NCI-H526 (cell line): Measurements from ENCODE around the gene ANO3.
A peak's percentile ranks its signal among the peaks of the same experiment; 100 is the strongest.
"Not testable (repeated sequence)": the region's sequence is repeated elsewhere in the genome, so short reads cannot be mapped to it uniquely, and the experiment has no call there.

ENCODE experiments used
- DNase-seq, 2 experiments: peaks; one replicate each; lab custom pipeline; 2025; lab: John Stamatoyannopoulos, UW

The ANO3 gene

DNA sequence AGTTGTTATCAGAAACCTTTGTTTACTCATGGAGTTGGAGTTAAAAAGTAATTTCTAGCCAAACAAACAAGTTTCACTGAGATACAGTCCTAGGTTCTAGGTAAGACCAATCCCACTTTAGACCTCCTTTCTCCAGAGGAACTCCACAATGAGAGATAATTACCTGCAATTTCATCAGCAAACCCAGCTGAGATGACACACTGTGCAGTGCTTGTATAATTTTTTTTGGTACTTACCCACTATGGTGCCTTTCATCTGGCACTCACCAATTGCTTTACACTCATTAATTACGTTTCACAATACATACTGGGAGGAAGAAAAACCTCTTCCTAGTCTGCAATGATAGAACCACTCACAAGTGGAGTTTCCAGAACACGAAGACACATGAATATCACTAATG lies 242.0 kb downstream of the ANO3 start:
- DNase-seq, result no peak

DNA sequence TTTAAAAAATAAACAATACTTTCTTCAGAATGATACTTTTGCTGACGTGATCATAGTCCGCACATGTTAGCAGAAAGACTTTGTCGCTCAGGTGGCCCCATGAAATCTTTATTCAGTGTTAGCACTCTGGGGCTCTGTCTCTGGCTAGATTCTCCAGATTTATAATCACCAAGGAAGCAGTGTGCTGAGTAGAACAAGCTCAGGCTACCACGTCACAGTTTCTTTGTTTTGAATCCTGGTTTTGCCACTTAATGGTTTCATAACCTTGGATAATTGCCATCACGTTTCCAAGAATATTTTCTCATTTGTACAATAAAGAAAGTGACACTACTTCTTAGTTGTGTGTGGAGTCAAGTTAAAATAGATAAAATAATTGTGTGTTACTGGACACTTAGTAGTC lies 244.0 kb downstream of the ANO3 start:
- no peak for DNase-seq

DNA sequence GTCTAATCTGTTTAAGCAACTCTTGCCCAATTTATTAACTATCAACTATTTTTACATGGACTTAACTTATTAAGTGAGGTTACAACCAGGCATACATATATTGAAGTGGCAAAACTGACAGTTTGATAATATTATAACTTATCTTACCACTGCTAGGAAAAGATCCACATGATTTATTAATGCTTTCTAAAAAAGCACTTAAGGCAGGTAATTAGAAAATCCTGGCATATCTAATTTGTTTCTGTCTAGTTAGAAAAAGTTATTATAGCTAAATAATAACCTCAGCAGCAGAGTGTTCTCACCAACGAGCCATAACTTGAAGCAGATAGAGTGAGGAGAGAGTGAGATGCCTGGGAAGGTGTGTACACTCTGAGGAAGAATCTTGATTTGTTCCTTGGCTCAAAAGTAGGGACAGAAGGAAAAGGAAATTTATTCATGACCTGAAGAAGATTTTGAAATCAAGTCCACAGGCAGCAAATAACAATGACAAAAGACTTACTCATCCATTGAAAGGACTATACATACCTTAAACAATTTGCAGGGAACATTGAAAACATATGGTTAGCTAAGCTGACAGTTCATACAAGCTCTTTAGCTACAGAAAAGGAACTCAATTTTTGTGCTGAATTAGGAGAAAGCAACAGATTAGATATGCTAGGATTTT lies 247.2 kb downstream of the ANO3 start:
- DNase-seq, result no peak

DNA sequence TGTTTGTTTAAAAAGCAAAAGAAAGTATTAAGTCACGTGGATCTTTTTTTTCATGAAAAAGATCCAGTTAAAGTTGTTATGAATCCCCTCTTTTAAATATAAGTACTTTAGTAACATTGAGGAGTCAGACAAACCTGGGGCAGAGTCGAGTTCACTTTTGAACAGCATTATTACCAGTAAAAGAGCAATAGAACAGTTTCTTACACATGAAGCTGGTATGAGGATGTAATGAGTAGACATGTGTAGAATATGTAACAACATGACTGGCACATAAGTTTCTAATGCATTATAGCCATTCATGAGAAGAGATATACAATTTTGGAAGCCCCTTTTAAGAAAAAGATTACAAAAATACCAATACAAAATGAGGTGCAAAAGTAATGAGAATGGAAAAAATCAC lies 247.8 kb downstream of the ANO3 start:
- DNase-seq, result no peak

DNA sequence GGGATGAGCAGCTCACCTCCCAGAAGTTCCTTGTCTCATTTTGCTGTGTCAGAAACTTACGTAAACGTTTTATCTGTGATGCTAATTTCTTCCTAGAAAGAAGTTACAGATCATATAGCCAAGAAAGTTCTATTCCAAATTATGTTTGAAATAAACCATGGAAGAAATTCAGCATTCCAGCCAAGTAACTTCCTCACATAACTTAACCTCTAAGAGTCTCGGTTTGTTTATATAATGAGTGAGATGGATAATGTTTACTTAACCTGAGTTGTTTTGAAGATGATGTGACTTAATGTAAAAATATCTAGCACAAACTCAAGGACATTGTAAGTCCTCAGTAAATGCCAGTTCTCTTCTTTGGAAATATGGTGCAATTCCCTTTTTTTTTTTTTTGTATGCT lies 249.0 kb downstream of the ANO3 start:
- DNase-seq, result no peak

DNA sequence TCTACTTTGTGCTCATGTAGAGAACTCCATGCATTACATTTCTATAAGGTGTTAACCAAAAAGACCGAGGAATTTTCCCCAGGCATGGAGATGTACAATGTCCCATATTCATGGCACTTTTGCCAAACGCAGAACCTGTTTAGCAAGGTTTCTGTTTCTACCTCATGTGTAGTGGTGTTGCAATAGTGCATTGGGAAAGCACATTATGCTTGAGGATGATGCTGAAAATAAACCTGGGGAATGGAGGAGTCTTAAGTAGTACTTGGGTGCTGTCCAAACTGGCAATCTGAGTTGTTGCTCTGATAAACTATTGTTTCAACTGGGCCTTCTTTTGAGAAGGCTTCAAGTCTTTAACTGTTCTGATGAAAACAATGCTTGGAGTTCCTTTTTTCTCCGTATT lies 251.6 kb downstream of the ANO3 start:
- DNase-seq, result peak in 1 of 2 experiments; percentile 33

DNA sequence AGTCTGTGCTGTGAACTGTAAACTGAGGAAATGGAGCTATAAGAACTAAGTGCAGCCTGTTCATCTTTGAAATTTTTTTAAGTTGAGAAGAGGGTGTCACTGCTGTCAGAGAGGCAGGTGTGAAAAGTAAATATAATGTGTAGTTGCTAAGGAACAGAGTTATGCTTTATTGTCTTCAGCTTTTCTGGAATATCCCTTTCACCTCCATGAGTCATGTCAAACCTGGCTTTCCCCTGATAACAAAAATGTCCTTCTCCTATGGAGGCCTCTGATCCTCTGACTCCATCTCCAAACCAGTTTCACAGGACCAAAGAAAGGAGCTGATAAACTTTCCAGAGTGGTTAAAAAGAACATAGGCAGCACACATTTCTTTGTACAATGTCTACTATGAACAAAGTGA lies 252.9 kb downstream of the ANO3 start:
- no peak for DNase-seq

DNA sequence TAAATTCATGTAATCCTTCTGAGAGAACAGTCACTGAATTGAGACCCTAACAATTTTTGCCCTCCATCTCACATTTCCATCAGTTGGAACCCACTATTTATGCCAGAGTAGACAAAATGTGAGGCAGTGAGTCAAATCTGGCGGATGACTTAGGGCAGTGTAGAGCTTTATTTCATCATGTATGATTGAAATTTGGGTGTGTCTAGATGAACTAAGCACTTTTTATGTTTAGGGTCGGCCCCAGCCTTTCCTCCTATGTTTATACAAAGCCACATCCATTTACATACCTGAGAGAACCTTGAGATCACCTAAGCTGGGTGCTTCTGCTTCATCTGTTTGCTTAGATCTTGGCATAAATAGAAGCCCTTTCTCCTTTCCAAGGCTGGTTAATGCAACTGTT lies 255.1 kb downstream of the ANO3 start:
- DNase-seq, result no peak

DNA sequence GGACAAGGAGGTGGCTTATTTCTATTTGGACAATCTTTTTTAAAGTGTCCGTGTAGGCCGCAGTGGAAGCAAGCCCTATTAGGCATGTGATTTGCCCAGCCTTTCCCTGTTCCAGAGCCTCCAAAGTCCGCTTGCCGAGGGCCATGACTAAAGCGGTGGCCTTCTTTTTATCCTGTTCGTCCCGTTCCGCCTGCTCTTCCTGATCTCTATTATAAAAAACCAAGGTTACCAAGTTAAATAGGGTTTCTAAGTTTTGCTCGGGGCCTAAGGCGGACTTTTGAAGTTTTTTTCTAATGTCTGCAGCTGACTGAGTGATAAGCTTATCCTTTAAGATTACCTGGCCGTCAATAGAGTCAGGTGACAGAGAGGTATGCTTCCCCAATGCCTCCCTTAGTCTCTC lies 261.8 kb downstream of the ANO3 start:
- no peak for DNase-seq

DNA sequence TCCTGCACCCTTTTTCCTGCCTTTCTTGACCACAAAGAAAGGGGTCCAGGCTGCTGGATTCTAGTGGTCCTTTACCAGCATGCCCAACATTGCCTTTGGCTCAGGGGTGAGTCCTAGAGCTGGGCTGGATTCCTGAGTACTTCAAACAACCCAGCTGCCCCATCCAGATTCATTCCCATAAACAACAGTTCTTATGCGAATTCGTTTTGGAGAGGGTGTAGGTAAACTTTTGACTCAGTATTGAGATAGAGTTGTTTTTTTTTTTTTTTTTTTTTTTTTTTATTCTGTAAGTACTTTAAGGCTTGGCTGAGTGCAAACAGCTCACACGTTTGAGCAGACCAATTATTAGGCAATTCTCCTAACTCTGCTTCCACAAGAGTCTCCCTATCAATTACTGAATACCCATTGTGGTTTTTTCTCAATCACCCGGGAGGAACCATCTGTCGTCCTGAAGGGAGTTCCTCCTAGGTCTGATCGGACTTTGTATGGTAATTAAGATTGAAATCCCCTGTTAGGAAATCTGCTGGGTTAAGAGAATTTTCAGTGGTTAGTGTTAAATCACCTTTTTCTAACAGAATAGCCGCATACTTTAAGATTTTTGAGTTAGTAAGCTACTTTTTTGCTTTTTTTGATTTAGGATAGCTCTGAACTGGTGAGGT lies 263.4 kb downstream of the ANO3 start:
- DNase-seq, result not testable (repeated sequence)

DNA sequence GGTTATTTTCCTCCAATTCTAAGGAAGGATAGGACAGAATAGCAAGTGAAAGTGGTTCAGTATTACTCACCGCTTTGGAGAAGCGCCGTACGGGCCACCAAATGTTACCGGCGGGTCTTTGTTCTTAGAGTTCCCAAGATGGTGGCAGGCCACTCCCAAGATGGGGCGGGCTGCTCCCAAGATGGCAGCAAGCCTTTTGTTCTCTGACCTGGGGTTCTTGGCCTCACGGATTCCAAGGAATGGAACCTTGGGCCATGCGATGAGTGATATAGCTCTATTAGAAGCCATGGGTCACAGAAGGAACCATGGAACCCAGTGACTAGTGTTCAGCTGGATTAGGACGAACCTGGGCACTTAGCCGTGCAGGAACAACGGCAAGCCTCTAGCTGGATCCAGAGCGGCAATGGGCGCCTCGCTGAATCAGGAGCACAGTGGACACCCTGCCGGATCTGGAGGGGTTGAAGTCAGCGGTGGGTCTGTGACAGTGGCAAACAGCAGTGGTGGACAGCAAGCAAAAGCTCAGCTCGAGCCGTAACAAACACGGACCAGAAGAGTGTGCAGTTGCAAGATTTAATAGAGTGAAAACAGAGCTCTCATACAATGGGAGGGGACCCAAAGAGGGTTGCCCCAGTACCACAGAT lies 265.2 kb downstream of the ANO3 start:
- DNase-seq, result not testable (repeated sequence)

DNA sequence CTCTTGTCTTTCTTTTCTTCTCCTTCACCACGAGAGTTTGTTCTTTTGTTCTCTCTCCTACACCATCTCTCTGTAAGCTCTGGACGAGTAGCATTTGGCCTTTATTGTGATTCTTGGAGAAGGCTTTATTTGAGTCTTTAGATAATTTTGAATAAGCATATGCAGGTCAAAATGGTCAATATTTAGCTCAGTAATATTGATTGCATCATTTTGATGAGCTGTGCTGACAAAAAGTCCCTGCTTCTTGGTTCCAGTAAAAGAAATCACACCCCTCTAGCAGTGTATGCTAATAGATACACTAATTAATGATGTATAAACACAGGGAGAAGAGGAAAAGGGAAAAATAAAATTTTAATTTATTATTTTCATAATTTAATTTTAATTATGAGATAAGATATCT lies 266.0 kb downstream of the ANO3 start:
- DNase-seq, result no peak

DNA sequence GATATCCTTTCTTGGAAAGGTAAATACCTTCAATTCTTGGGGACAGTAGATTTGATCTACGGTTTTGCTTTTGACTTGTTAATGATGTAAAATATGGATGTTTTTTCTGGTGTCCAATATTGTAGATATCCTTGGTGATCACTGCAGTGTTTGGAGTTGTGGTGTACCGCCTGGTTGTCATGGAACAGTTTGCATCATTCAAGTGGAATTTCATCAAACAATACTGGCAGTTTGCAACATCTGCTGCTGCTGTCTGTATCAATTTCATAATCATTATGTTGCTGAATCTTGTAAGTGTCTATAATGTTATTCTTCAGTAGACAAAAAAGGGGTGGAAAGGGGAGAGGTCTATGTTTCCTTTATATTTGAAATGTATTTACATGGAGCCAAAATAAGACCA lies 267.5 kb downstream of the ANO3 start:
- DNase-seq, result no peak

DNA sequence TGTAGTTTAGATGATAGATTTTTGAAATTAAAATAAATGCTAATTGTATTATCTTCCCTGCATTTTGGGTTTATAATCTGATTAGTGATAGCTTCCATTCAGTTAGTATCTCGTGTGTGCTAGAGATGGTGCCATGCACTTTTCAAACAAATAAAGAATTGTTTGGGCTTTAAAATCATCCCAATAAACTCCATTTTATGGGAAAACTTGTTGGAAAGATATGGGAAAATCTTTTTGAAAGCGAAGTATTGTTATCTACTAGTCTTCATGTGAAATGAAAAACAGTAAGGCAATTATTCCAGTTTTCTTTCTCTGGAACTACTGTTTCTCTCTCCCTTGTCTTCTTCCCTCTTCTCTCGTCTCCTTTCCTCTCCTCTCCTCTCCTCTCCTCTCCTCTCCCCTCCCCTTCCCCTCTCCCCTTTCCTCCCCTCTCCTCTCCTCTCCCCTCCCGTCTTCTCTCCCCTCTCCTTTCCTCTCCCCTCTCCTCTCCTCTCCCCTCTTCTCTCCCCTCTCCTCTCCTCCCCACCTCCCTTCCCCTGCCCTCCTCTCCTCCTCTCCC lies 268.0 kb downstream of the ANO3 start:
- no peak for DNase-seq

DNA sequence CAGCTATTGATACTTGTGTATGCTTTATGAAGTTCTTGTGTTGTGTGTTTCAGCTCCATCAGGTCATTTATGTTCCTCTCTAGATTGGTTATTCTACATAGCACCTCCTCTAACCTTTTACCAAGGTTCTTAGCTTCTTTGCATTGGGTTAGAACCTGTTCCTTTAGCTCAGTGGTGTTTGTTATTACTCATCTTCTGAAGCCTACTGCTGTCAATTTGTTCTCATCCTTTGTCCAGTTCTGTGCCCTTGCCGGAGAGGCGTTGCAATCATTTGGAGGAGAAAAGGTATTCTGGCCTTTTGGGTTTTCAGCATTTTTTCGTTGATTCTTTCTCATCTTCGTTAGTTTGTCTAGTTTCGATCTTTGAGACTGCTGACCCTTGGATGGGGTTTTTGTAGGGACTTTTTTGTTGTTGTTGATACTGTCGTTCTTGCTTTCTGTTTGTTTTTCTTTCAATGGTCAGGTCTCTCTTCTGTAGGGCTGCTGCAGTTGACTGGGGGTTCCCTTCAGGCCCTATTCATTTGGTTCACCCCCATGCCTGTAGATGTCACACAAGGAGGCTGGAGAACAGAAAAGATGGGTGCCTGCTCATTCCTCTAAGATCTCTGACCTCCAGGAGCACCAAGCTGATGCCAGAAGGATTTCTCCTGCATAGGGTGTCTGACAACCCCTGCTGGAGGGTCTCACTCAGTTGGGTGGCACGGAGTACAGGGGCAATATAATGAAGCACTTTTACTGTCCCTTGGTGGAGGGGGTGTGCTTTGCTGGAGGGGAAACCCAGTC lies 276.0 kb downstream of the ANO3 start:
- no peak for DNase-seq

DNA sequence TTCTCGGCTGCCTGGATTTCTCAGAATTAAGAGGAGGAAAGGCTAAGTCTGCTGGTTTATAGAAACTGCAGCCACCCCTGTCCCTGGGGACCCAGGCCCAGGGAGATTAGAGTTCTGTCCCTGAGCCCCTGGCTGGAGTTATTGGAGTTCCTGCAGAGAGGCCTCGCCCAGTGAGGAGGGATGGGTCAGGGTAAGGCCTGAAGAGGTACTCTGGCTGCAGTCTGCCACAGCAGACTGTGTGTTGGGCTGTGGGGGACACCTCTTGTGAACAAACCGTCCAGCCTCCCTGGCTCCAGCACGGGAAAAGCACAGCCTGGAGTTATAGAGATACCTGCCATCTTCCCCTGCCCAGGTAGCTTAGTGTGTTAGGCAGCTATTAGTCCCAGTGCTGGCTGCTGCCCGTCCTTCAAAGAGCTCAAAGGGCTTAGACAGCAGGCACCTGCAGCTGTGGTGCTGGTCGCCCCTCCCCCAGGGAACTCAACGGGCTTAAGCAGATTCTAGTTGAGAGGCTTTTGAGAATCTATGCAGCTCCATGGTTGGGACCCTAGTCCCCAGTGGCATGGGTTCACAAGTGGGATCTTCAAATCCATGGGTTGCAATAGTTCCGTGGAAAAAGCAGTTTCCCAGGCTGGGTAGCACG lies 276.7 kb downstream of the ANO3 start:
- DNase-seq, result no peak

DNA sequence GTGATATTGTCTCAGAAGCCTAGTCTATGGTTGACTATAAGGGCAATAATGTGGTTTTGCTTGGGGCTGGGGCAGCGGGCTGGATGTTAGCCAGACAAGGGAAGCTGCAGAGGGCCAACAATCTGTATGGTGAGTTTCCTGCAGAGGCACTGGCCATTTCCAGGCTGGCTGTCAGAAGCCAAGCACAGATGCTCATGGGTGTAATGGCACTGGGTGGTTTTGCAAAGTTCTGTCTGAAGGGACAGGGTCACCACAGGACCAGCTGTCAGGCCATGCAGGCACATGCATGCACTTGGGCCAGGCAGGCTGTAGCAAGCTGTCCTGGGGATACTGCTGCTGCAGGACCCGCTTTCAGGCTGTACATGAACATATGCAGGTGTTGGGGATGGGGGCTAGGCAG lies 281.8 kb downstream of the ANO3 start:
- no peak for DNase-seq

DNA sequence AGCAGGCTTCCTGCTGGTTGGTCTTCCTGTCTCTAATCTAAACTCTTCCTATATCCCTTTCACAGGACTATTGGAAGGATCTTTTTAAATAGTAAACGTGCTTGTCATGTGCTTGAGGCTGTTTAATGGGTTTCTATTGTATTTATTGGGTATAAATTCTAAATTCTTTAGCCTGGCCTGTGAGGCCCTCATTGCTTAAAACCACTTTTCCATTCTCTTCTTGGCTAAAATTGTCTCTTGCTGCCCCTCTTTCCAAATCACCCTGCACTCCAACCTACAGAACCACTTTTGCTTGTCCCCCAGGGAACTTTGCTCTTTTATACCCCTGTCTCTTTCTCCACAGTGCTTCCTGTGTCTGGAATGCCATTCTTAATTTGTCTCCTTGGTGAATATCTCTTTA lies 286.5 kb downstream of the ANO3 start:
- no peak for DNase-seq

DNA sequence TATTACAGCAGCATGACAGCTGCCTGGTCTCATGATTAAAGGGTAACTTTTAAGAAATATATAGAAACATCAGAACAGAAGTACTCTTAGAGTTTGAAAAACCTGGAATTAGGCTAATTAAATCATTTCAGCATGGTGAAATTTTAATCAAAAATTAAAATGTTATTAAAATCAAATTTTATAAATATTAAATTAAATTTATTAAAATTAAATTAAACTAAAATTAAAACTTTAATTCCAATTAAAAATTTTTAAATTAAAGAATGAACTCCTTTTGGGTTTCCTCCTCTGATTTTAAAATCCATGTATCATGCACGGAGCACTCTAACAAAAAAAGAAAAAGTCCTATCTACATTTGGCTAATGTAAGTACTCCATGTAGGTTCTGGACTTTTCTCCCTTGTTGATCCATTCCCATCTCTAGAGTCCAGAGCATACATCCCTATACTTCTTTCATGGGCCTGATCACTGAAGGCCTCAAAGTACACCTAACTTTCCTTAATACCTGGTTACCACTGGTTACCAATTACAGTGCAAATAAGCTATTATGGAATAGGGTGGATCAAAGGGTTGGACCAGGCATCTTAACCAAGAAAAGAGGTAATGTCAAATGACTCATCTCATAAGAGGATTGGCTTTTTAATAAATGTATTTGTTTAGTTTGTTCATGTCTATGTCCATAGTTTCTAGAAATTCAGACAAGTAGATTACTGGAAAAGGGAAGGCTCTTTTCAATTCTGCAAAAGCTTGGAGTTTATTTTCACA lies 288.5 kb downstream of the ANO3 start:
- DNase-seq, result no peak

DNA sequence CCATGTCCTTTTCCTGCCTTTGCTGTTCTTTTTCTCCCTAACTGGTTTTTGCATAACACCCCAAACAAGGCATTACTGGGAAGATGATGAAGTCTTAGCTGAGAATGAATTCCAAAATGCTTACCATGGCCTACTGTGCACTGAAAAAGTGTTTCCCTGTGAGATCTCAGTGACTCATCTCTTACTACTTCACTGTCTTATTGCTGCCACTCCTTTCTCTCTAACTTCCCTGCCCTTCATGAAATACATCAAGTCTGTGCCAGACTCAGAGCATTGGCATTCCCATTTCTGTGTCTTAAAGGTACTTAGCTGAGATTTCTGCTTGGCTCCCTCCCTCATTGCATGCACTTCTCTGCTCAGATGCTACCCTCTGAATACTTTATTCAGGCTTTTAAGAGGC lies 289.2 kb downstream of the ANO3 start:
- DNase-seq, result no peak

DNA sequence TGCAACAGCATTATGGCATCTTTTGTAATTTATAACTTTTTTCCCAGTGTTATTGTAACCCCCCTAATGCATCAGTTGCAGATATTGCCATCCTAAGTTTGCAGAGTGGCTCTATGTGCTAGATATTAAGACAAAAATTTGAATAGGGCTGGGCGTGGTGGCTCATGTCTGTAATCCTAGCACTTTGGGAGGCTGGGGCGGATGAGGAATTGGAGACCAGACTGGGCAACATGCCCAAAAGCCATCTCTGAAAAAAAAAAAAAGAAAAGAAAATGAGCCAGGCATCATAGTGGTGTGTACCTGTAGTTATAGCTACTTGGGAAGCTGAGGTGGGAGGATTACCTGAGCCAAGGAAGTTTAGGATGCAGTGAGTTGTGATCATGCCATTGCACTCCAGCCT lies 290.3 kb downstream of the ANO3 start:
- DNase-seq, result no peak
